Neural crest cell (in vitro differentiated cells): ENCODE measurements around the gene AP1M2. TPM values are rescaled to one million over a fixed set of nuclear protein-coding genes. Genes with fewer than 3 reads are reported as not detected.
"Not testable (repeated sequence)": the region's sequence is repeated elsewhere in the genome, so short reads cannot be mapped to it uniquely, and the experiment has no call there.

Source experiments
- DNase-seq: peaks from one replicate; pipeline ENCODE4 v3.0.0; 2021; ENCODE audit warnings: low read depth, mixed read lengths, low spot score
- H3K27ac Mint-ChIP-seq: one replicate; pipeline ENCODE4 v1.8.0; 2021; ENCODE audit warnings: mild to moderate bottlenecking, mixed read lengths; ENCODE audit not compliant: unreplicated experiment
- H3K27me3 Mint-ChIP-seq: 2 replicates; pipeline ENCODE4 v1.8.0; 2021; ENCODE audit warnings: low read depth, mild to moderate bottlenecking, mixed read lengths
- H3K36me3 Mint-ChIP-seq: 2 replicates; pipeline ENCODE4 v1.8.0; 2021; ENCODE audit warnings: low read depth, mild to moderate bottlenecking, mixed read lengths
- H3K4me1 Mint-ChIP-seq: 2 replicates; pipeline ENCODE4 v1.8.0; 2021; ENCODE audit warnings: mixed read lengths
- H3K4me3 Mint-ChIP-seq: one replicate; pipeline ENCODE4 v1.8.0; 2021; ENCODE audit warnings: mild to moderate bottlenecking, mixed read lengths
- H3K9me3 Mint-ChIP-seq: 2 replicates; pipeline ENCODE4 v1.8.0; 2021; ENCODE audit warnings: mixed read lengths
- CTCF ChIP-seq: fragments of 200-600 bp; sonication (generic); conservative IDR thresholded peaks from 2 replicates; pipeline ENCODE4 v1.5.0; 2021; ENCODE audit warnings: antibody characterized with exemption, mild to moderate bottlenecking
- microRNA-seq: library from miRNA; unstranded; fragments of <30 nt; microRNA quantifications from one replicate; pipeline ENCODE4, GENCODE V29; 2020
- total RNA-seq: library from RNA; stranded (reverse); gene quantifications from 2 replicates; pipeline ENCODE4 v1.2.1, GENCODE V29; 2021

AP1M2 gene
- total RNA-seq, 1 donor from 2014 or later, result not detected

- Mint-ChIP-seq H3K36me3 (no peaks in the 10 kb centered on the region), H3K9me3 (no peaks in the 10 kb centered on the region), H3K4me1 (no peaks in the 10 kb centered on the region), H3K27ac (no peak overlapping the region), H3K4me3 (no peak overlapping the region), H3K27me3 (peaks cover 6% of the 10 kb centered on the region)
- TF ChIP-seq CTCF, result no peak
- no peak for DNase-seq
These were observed 54.7 kb downstream of the AP1M2 start for GRCh38 chr19:10532457-10532856.

GRCh38 chr19:10526887-10527286, 60.2 kb downstream of the AP1M2 start:
- H3K27ac Mint-ChIP-seq, H3K4me1 Mint-ChIP-seq: not testable (repeated sequence)

GRCh38 chr19:10525636-10526035, 61.5 kb downstream of the AP1M2 start:
- H3K27me3 Mint-ChIP-seq, result no peaks in the 10 kb centered on the region
- no peak for DNase-seq
- H3K4me1 Mint-ChIP-seq, result no peaks in the 10 kb centered on the region
- no peak overlapping the region for H3K27ac Mint-ChIP-seq
- no peaks in the 10 kb centered on the region for H3K36me3 Mint-ChIP-seq
- H3K4me3 Mint-ChIP-seq, result no peak overlapping the region
- no peaks in the 10 kb centered on the region for H3K9me3 Mint-ChIP-seq
- no peak for TF ChIP-seq CTCF

More at GRCh38 chr19:10526887-10527286, 60.2 kb downstream of the AP1M2 start:
- not testable (repeated sequence) for H3K36me3 Mint-ChIP-seq, H3K4me3 Mint-ChIP-seq, DNase-seq, H3K27me3 Mint-ChIP-seq, H3K9me3 Mint-ChIP-seq

GRCh38 chr19:10523135-10523636, 63.9 kb downstream of the AP1M2 start:
- DNase-seq, result no peak
- H3K4me1 Mint-ChIP-seq, result peaks cover 12% of the 10 kb centered on the region
- peaks cover 20% of the 10 kb centered on the region for H3K27me3 Mint-ChIP-seq
- no peak for TF ChIP-seq CTCF
- no peak overlapping the region for H3K27ac Mint-ChIP-seq
- no peaks in the 10 kb centered on the region for H3K9me3 Mint-ChIP-seq
- no peak overlapping the region for H3K4me3 Mint-ChIP-seq
- no peaks in the 10 kb centered on the region for H3K36me3 Mint-ChIP-seq

Small RNA genes within 50 kb of the gene (microRNA-seq; reads per million reads assigned to microRNA genes)
- gene MIR1238, result not detected

Other genes with a start within 250 kb of the AP1M2 start
- gene ICAM3, start 247.7 kb downstream of the AP1M2 start, total RNA-seq, result 9.7 and 10.0 TPM in 2 replicates
- gene TYK2, start 206.7 kb downstream of the AP1M2 start, total RNA-seq, result 100 and 103 TPM in 2 replicates
- 164 TPM in 2 replicates for gene CDC37, start 183.8 kb downstream of the AP1M2 start, total RNA-seq
- 1.5 and 2.1 TPM in 2 replicates for gene PDE4A, start 166.8 kb downstream of the AP1M2 start, total RNA-seq
- 79.7 and 82.5 TPM in 2 replicates for gene KEAP1, start 84.0 kb downstream of the AP1M2 start, total RNA-seq
- gene S1PR5, start 69.9 kb downstream of the AP1M2 start, total RNA-seq, result 0.79 and 1.1 TPM in 2 replicates
- gene ATG4D, start 43.4 kb downstream of the AP1M2 start, total RNA-seq, result 53.3 and 56.7 TPM in 2 replicates
- gene KRI1, start 21.3 kb downstream of the AP1M2 start, total RNA-seq, result 41.2 and 42.5 TPM in 2 replicates
- 8.7 and 9.5 TPM in 2 replicates for gene CDKN2D, start 18.3 kb downstream of the AP1M2 start, total RNA-seq
- 94.5 and 99.5 TPM in 2 replicates for gene SLC44A2, start 38.2 kb upstream of the AP1M2 start, total RNA-seq
- gene ILF3, start 67.0 kb upstream of the AP1M2 start, total RNA-seq, result 848 and 861 TPM in 2 replicates
- gene QTRT1, start 114.1 kb upstream of the AP1M2 start, total RNA-seq, result 74.0 and 85.0 TPM in 2 replicates
- 117 TPM in 2 replicates for gene DNM2, start 130.8 kb upstream of the AP1M2 start, total RNA-seq
- gene TMED1, start 248.9 kb upstream of the AP1M2 start, total RNA-seq, result 27.9 and 30.9 TPM in 2 replicates